Thyroid gland (tissue), 4 donors: ENCODE measurements around the gene GNS. TPM values are rescaled to one million over a fixed set of nuclear protein-coding genes. Genes with fewer than 3 reads are reported as not detected.
"Not testable (repeated sequence)": the region's sequence is repeated elsewhere in the genome, so short reads cannot be mapped to it uniquely, and the experiment has no call there.

Experiments
- DNase-seq, 2 donors: peaks; one replicate each; pipeline ENCODE4 v3.0.0-alpha.2; 2019
- H3K27ac ChIP-seq, 3 donors: fragments of 200-600 bp; sonication (generic); 1 replicate in 2 of 3; 2 replicates in 1 of 3; pipeline ENCODE4 v1.5.1; 2016 to 2019; ENCODE audit warnings: mild to moderate bottlenecking in 1 of 3, moderate library complexity in 1 of 3
- H3K27me3 ChIP-seq: fragments of 200-600 bp; sonication (generic); one replicate; pipeline ENCODE4 v1.5.1; 2019
- H3K36me3 ChIP-seq, 2 donors: fragments of 200-600 bp; sonication (generic); one replicate each; pipeline ENCODE4 v1.5.1; 2016 to 2019
- H3K4me1 ChIP-seq, 2 donors: fragments of 200-600 bp; sonication (generic); one replicate each; pipeline ENCODE4 v1.5.1; 2017 to 2019
- H3K4me3 ChIP-seq, 3 donors: fragments of 200-600 bp; sonication (generic); replicated peaks in 1 of 3; 1 replicate in 2 of 3; 2 replicates in 1 of 3; pipeline ENCODE4 v1.5.1; 2016; ENCODE audit warnings: mild to moderate bottlenecking in 1 of 3
- H3K9me3 ChIP-seq: fragments of 200-600 bp; sonication (generic); one replicate; pipeline ENCODE4 v1.5.1; 2017
- POLR2A ChIP-seq, 2 donors: fragments of 450-650 bp; IDR thresholded peaks; one replicate each; pipeline ENCODE4 v1.6.1; 2017; ENCODE audit warnings: antibody characterized with exemption in 2 of 2, mild to moderate bottlenecking in 2 of 2, moderate library complexity in 1 of 2
- WGBS, 2 donors: methylation state at CpG; one replicate each; pipeline ENCODE4 v1.1.5; 2017; 5-methylcytosine and 5-hydroxymethylcytosine counted together
- intact Hi-C: fragments of 100-400 bp; cut with DNase I; formaldehyde crosslinking; loops from one replicate; pipeline ENCODE4 v1.15.1; 2023
- total RNA-seq, 4 donors: library from RNA; depleted of rRNA; stranded (reverse); fragments of >200 nt; gene quantifications; one replicate each; pipeline ENCODE4 v1.2.3, GENCODE V29; 2016
- TF ChIP-seq, protein P1 (sequence below), 6 experiments: fragments of 200-600 bp in 3 of 6; fragments of 450-650 bp in 3 of 6; sonication (generic) in 3 of 6; IDR thresholded peaks; one replicate each; pipeline ENCODE4 v1.5.1; 2016 to 2019; ENCODE audit warnings: antibody characterized with exemption in 6 of 6, mild to moderate bottlenecking in 2 of 6, inconsistent platforms in 1 of 6, moderate library complexity in 1 of 6

The GNS gene
- total RNA-seq, 4 donors from 2014 or later = 130 to 174 (median 160) TPM

GRCh38 chr12:64802180-64802775, 43.1 kb upstream of the GNS start:
- DNase-seq = peak; percentile 39 to 41
- H3K36me3 ChIP-seq, intact Hi-C loops, H3K9me3 ChIP-seq, H3K27me3 ChIP-seq, H3K4me3 ChIP-seq, H3K4me1 ChIP-seq, H3K27ac ChIP-seq: not testable (repeated sequence)
- TF ChIP-seq, protein P1, sequence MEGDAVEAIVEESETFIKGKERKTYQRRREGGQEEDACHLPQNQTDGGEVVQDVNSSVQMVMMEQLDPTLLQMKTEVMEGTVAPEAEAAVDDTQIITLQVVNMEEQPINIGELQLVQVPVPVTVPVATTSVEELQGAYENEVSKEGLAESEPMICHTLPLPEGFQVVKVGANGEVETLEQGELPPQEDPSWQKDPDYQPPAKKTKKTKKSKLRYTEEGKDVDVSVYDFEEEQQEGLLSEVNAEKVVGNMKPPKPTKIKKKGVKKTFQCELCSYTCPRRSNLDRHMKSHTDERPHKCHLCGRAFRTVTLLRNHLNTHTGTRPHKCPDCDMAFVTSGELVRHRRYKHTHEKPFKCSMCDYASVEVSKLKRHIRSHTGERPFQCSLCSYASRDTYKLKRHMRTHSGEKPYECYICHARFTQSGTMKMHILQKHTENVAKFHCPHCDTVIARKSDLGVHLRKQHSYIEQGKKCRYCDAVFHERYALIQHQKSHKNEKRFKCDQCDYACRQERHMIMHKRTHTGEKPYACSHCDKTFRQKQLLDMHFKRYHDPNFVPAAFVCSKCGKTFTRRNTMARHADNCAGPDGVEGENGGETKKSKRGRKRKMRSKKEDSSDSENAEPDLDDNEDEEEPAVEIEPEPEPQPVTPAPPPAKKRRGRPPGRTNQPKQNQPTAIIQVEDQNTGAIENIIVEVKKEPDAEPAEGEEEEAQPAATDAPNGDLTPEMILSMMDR (IDR thresholded peaks at IDR 0.05) = peak; percentile 56 to 81 (median 64)
- 35 to 36% methylated on average over 8 of the region's 8 CpGs for WGBS, 2 donors

GRCh38 chr12:64801381-64801780, 42.2 kb upstream of the GNS start:
- Histone ChIP-seq H3K36me3 (no peaks in the 10 kb centered on the region), H3K27me3 (no peaks in the 10 kb centered on the region), H3K4me3 (no peak overlapping the region), H3K4me1 (peaks cover 0 to 6% of the 10 kb centered on the region in 2 donors), H3K27ac (no peak overlapping the region), H3K9me3 (no peaks in the 10 kb centered on the region)
- WGBS, 2 donors = 82 to 86% methylated on average over 2 of the region's 2 CpGs
- no peak for DNase-seq
- no peak for TF ChIP-seq POLR2A (IDR thresholded peaks at IDR 0.05)
- TF ChIP-seq, protein P1 (IDR thresholded peaks at IDR 0.05) = no peak
- intact Hi-C loops = no loop called here

DNA sequence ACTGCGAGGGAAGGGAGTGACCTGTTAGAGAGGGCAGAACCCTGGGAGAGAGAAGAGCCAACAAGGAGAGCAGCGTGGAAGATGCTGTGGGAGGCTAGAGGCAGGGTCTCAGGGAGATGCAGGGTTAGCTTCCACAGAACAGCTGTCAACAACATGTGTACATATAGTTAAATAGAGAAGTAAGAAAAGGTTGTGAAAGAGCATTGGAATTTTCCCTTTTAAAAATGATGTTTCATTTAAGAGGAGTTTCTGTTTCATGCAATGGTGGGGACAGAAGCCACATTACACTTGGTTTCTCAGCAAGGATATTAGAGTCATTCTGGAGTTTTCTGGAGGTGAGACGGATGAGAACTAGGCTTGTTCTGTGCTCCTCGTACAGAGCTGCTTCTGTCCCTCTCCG, 41.4 kb upstream of the GNS start:
- 89 to 90% methylated on average over 5 of the region's 5 CpGs for WGBS, 2 donors
- Histone ChIP-seq H3K9me3 (no peaks in the 10 kb centered on the region), H3K27ac (no peak overlapping the region), H3K27me3 (no peaks in the 10 kb centered on the region), H3K4me1 (peaks cover 0 to 13% of the 10 kb centered on the region in 2 donors), H3K36me3 (no peaks in the 10 kb centered on the region), H3K4me3 (no peak overlapping the region)
- DNase-seq = no peak
- TF ChIP-seq, protein P1 (IDR thresholded peaks at IDR 0.05) = no peak
- TF ChIP-seq POLR2A (IDR thresholded peaks at IDR 0.05) = no peak
- intact Hi-C loops = no loop called here

- Histone ChIP-seq H3K27ac (no peak overlapping the region), H3K27me3 (no peaks in the 10 kb centered on the region), H3K4me3 (no peak overlapping the region), H3K36me3 (no peaks in the 10 kb centered on the region), H3K9me3 (no peaks in the 10 kb centered on the region), H3K4me1 (peaks cover 0 to 16% of the 10 kb centered on the region in 2 donors)
- DNase-seq = no peak
- TF ChIP-seq, protein P1 (IDR thresholded peaks at IDR 0.05) = no peak
- no peak for TF ChIP-seq POLR2A (IDR thresholded peaks at IDR 0.05)
- intact Hi-C loops = no loop called here
These were observed 39.0 kb upstream of the GNS start for GRCh38 chr12:64798165-64798564.

GRCh38 chr12:64797156-64797555, 38.0 kb upstream of the GNS start:
- TF ChIP-seq POLR2A (IDR thresholded peaks at IDR 0.05) = no peak
- TF ChIP-seq, protein P1 (IDR thresholded peaks at IDR 0.05) = no peak
- WGBS, 2 donors = 94 to 100% methylated on average over 1 of the region's 1 CpG
- no peak for DNase-seq
- Histone ChIP-seq H3K27me3 (no peaks in the 10 kb centered on the region), H3K27ac (peak overlapping the region in 1 of 3 donors; percentile 50), H3K36me3 (no peaks in the 10 kb centered on the region), H3K9me3 (no peaks in the 10 kb centered on the region), H3K4me1 (peaks cover 0 to 16% of the 10 kb centered on the region in 2 donors), H3K4me3 (no peak overlapping the region)
- intact Hi-C loops = no loop called here
